ENCODE results near the gene KPNA3.

The KPNA3 gene

DNA sequence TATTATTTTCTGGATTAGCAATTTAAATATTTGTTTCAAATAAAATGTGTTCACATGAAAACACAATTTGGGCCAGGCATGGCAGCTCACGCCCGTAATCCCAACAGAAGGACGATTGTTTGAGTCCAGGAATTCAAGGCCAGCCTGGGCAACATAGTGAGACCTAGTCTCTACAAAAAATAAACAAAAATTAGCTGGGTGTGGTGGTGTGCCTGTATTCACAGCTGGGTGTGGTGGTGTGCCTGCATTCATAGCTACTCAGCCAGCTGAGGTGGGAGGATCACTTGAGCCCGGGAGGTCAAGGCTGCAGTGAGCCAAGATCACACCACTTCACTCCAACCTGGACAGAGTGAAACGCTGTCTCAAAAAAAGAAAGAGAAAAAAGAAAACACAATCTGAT, 46.4 kb downstream of the KPNA3 start:
- FAIRE-seq, result no peak

DNA sequence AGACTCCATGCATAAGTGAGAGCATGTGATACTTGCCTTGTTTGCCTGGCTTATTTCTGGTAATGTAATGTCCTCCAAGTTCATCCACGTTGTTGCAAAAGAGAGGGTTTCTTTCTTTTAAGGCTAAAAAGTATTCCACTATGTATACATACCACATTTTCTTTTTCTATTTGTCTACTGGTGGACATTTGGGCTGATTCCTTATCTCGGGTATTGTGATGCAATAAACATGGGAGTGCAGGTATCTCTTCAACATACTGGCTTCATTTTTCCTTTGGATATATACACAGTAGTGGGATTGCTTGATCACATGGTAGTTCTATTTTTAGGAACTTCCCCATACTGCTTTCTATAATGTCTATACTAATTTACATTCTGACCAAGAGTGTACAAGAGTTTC, 51.6 kb downstream of the KPNA3 start:
- no peak for FAIRE-seq

DNA sequence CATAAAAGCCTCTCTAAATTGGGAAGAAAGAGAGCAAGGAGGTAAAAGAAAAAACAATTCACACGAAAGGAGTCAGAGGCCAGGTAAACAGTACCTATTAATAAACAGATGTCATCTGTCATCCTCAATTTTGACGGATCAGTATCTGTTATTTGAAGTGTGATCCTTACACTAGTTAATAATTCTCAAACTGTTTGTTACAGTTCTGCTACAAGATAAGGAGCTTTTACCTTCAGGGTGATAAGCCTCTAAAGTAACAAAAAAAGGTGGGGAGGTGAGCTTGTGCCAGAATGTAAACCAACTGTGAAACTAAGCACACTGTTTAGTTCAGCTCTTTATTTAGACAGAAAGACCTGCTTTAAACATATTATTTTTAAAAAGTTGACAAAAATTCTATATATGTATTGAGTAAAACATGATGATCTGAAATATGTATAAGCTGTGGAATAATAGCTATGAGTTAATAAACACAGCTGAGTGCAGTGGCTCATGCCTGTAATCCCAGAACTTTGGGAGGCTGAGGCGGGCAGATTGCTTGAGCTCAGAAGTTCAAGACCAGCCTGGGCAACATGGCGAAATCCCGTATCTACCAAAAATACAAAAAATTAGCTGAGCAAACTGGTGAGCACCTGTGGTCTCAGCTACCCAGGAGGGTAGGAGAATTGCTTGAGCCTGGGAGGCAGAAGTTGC, 52.8 kb downstream of the KPNA3 start:
- no peak for FAIRE-seq

DNA sequence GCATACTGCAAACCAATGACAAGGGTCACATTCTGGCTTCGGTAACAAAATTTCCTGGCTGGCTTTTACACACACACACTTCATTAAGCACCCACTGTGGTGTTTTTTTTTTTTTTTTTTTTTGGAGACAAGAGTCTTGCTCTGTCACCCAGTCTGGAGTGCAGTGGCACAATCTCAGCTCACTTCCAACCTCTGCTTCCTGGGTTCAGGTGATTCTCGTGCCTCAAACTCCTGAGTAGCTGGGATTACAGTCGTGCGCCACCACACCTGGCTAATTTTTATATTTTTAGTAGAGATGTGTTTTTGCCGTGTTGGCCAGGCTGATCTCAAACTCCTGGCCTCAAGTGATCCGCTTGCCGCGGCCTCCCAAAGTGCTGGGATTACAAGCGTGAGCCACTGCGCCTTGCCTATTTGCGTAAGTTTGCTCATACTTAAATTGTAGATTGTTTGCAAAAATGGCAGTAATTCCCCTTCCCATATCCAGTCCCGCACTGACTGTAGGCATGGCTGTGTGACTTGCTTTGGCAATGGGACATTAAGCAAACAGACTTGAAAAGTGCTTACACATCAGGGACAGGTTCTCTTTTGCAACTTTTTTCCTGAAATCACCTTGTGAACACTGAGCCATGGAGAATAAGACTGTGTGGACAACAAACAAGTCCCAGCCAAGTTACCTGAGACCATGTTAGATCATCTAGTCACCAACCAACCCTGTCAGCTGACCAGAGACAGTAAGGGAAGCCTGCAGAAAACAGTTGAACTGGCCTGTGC, 59.1 kb downstream of the KPNA3 start:
- no peak for FAIRE-seq

DNA sequence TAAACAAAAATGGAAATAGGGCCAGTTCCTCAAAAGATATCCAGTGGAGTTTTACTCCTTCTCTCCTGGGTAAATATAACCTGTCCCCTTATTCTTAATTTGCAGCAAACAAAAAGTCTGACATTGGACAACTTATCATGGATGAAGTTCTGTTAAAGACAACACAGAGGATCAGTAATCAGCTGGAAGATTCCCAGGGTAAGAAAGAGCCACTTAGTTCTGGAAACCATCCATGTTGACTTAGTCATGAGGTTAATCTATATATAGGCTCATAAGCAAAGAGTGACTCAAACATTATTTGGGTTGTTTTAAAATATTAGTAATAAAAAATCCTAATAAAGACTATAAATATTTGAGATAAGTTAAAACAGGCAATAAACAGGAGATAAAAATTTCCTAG, 60.7 kb downstream of the KPNA3 start:
- no peak for FAIRE-seq

DNA sequence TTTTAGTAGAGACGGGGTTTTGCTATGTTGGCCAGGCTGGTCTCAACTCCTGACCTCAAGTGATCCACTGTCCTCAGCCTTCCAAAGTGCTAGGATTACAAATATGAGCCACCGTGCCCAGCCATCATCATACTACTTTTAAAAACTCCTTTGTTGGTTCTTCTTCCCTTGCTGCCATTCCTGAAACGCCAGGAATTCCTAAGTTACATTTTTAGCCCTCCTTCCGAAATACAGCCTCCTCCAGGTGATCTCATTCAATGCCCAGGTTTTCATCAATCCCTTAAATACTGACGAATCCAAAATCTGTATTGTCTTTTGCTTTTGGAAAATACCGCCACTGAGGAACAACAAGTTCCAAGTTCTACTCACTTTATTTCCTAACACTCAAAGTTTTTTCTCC, 75.9 kb downstream of the KPNA3 start:
- FAIRE-seq, result no peak

DNA sequence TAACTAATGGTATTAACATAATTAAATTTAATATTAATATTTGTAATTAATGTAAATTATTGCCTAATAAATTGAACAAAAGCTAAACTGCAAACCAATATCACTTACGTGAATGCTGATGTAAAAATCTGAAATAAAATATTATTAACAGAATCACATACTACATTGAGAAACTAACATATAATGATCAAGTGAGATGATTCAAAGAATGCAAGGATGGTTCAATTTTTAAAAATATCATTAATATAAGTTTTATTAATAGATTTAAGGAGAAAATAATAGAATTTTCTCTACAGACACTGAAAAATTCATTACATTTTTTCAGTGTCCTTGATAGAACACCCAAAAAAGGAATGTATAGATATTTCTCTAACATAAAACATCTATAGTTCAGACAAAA, 77.7 kb downstream of the KPNA3 start:
- no peak for FAIRE-seq

DNA sequence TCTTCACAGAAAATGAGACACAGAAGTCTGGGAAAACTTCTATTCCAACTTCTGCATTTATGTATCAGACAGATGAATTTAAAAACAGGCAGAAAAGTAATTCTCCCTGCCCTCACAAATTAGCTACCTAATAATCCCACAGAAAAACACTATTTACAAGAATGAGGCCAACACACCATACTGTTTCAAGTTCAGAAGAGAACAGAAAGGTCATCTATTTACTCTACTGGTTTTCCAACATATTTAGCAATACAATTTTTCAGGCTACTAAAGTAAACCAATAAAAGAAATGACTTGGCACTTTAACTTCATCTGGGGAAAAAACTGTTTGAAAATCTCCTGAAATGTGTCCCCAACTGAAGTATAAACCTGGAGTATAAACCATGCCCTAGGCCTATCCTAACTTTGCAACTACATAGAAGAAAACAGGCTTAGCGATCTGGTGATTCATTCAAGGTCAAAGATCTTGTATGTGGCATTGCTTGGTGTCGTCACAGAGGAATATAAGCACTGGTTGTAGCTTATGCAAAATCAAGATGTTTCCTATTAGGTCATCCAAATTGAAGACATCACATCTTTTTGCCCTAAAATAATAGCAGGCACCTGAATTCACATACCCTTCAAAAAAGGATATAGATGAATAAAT, 81.1 kb downstream of the KPNA3 start:
- no peak for FAIRE-seq

DNA sequence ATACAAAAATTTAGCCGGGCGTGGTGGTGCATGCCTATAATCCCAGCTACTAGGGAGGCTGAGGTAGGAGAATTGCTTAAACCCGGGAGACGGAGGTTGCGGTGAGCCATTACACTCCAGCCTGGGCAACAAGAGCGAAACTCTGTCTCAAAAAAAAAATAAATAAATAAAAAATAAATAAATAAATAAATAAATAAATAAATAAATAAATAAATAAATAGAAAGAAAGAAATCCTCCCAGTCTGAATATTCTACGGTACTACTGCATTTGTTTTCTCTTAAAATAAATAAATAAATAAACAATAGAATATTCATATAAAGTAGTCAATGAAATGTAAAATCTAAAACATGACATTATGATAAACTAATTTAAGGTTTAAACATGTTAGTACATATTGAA, 88.2 kb downstream of the KPNA3 start:
- FAIRE-seq, result peak; percentile 88

DNA sequence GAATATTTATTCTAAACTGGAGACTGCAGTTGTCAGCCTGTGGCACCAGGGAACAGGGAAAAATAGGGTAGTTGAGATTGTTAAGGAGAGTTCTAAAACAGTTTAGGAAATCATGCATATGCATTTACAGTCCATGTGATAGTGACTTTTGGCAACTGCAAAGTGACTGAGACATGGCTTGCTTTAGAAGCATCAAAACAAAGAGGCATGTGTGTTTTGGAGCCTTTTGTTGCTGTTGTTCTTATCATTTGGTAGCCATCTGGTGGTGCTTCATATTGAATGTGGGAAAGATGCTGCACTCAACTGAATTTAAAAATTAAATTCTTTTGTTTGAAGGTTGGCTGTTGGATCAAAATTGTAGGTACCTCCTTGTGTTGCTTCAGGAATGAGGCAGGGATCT, 91.0 kb downstream of the KPNA3 start:
- no peak for FAIRE-seq

DNA sequence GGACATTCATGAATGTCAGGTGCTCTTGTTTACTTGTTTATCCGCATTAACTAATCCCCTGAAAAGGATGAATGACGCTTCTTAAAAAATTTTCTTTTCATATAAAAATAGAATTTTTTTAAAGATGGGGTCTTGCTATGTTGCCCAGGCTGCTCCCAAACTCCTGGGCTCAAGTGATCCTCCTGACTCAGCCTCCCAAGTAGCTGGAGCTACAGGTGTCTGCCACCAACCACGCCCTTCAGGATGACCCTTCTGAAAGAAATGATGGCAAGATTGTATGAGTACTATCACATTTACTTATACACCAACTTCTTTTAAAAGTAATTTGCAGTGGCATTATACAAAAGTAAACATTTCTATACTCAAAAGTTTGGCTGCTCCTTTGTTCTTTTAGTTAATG, 95.0 kb downstream of the KPNA3 start:
- FAIRE-seq, result no peak

DNA sequence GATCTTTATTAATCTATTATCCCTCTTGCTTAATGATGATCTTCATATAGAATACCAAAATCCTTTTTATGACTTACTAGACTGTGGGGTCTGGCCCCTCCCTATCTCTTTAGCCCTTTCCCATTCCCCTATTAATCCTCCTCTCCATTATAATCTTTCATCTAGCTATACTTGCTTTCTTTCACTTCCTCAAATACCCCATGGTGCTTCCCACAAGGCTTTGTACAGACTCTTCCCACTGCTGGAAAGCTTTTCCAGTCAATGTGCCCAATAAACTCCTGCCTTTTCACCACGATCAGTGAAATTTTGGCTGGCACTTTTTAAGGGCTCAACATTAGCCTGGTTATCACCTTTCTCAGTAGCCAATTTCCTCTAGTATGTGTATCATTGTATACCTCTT, 98.0 kb downstream of the KPNA3 start:
- FAIRE-seq, result no peak

DNA sequence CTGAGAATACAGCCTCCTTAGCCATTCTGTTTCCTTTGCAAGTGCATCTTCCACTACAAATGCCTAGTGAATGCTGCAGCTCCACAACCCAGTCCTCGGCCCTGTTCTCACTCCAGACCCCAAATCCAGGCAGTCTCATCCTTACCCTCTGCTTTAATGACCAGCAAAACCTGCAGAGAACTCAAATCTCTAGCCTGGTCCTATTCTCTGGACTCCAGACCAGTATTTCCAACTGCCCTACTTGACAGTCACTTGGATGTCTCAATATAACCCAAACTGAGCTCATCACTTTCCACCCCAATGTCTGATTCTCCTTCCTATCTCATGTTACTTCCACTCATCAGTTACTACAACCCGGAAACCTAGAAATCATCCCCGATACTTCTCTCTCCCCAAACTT, 98.6 kb downstream of the KPNA3 start:
- no peak for FAIRE-seq

DNA sequence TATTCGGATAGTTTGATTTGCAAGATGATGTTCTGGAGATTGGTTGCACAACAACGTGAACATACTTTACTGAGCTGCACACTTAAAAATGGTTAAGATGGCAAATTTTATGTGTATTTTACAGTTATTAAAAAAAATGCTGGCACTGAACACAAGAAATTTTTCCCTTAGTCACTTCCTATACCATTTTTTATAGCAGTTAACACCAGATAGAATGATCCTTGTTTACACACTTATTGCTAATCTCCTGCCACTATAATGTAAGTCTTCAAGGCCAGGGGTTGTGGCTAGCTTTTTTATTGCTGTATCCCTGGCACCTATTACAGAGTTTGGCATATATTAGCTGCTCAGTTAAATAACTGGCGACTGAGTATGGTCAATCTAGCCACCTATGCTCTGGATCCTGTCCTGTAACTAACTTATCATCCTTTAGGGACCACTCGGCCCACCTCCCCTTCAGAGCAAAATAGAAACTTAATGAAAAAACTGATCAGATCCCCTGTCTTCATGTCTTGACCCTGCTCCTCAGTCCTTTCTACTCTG, 99.2 kb downstream of the KPNA3 start:
- no peak for FAIRE-seq

DNA sequence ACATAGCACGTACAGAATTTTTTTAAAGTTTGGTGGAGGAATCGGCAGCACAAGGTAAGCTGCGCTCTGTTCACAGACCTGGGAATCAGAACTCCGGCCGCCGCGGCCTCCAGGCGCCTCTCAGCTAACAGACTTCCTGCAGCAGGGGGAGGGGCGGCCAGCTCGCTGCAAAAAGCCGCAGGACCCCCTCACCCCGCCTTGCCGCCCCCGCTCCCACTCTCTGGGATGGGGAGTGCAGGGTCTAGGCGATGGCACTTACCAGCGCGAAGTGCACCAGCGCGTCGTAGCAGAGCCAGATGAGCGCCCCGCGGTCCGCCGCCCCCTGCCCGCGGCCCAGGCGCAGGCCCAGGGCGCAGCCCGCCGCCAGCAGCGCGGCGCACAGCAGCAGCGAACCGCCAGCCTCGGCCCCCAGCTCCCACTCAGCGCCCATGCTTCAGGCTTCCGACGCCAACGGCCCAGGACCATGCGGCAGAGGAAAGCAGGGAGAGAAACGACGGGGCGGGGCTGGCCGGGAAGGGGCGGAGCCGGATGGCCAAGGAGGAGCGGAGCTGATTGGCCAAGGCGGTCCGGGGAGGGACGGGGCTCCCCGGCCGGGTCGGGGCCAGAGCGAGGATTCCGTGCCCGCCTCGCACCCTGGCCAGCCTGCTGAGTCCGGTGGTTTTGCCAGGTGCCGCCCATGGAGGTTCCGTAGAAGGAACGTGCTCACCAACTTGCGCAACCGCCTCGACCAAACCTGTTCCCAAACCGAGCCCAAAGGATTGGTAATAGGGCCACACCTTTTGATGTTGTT, 101.3 kb downstream of the KPNA3 start, which contains the start of gene EBPL:
EBPL (minus strand) TSS at position 492 of the 790 bp plus-strand sequence; CDS start at position 430, 62 bp downstream.
- FAIRE-seq, result no peak

DNA sequence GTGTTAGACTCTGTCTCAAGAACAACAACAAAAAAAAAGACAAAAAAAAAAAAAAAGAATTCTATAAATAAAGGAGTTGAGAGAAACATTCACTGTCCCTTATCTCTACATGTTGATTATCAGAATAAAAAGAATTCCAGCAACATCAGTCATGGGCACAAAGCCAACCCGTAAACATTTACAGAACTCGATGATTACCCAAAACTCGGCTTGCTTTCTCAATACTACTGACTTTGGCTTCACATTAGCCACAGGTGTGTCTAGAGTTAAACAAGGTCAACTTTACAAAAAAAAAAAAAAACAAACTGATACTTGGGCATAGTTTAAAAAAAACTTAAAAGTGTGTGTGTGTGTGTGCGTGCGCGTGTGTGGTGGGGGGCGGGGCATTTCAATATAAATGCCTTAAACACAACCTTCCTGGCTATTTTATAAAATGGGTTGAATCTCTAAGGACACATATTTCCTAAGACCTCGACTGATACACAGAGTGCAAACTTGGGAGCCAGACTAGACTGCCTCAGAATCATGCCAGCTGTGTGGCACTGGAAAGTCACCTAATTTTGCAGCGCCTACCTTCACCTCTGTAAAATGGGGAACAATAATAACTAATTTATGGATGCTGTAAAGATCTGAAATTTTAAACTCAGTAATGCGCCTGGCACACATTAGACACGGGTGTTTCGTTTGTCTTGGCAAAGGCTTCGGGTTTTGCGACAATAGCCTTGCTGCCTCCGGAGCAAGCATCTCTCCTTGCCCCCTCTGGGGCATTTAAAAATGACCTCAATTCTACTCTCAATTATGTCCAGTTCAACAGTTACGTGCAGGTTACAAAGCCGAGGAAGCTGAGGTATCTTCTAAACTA, 102.1 kb downstream of the KPNA3 start:
- no peak for FAIRE-seq

DNA sequence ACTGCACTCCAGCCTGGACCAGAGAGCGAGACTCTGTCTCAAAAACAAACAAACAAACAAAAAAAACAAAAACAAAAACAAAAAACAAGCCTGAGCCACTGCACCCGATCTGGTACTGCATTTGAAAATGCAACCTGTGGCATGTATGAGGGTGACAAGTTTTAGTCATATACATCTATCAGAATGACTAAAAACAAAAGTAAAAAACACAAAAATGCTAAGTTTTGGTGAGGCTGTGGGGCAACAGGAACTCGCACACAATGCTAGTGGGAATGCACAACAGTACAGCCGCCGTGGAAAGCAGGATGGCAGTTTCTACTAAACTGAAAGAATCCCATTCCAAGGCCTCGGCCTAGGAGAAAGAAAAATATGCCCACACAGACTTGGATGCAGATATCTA, 109.0 kb downstream of the KPNA3 start:
- no peak for FAIRE-seq

DNA sequence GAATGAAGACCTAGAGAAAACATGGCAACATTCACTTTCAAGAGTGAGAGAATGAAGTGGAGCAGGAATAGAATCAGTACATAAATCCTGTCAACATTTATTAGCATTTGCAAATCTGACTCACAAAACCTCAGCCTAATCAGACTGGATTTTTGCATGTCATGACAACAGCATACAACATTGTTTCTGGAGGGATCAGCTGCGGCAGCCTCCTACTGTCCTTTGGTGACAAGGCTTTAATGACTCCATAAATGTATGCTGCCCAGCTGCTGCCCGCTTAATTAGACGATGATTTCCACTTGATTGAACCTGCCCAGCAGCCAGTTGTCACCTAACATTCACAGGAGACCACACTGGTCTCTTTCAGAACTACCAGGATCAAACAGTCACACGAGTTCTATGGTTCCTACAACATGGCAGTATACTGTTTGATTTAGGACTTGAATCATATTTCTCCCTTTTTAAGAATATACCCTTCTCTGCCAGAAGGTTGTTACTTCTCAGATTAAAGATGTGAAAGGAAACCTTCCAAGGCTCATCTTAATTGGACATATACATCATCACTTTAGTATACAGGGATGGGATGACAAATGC, 110.5 kb downstream of the KPNA3 start:
- no peak for FAIRE-seq

DNA sequence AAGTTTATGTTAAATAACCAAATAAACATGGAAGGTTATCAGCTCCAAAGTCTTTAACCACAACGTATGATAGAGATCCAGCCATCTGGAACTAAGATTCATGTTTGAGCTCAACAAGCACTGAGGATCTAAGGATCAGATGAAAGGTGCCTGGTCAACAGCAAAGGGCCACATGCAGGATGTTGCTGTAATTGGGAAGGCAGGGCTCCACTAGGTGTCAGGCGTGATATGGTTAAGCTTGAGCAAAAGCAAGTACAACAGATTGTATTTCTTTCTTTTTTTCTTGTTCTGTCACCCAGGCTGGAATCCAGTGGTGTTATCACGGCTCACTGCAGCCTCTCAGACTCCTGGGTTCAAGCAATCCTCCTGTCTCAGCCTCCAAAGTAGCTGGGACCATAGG, 113.2 kb downstream of the KPNA3 start:
- FAIRE-seq, result no peak

DNA sequence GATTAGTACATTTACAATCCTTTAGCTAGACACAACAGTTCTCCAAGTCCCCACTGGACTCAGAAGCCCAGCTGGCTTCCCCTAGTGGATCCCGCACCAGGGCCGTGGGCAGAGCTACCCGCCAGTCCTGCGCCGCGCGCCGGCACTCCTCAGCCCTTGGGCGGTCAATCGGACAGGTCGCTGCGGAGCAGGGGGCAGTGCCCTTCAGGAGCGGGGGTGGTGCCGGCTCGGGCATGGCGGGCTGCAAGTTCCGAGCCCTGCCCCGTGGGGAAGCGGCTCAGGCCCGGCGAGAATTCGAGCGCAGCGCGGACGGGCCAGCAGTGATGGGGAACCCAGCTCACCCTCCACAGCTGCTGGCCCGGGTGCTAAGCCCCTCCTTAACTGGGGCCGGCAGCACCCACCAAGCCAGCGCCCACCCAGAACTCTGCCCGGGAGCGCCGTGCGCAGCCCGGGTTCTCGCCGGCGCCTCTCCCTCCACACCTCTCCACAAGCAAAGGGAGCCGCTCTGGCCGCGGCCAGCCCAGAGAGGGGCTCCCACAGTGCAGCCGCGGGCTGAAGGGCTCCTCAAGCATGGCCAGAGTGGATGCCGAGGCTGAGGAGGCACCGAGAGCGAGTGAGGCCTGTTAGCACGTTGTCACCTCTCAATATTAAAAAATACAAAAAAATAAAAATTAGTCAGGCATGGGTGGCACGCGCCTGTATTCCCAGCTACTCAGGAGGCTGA, 114.1 kb downstream of the KPNA3 start:
- FAIRE-seq, result no peak

Measured in colon (tissue), 2 donors.